GM19351 (cell line): Measurements from ENCODE around the gene AHDC1.
"Not testable (repeated sequence)": the region's sequence is repeated elsewhere in the genome, so short reads cannot be mapped to it uniquely, and the experiment has no call there.

Experiments used
- ATAC-seq: cut with Tn5 transposase; IDR thresholded peaks from one replicate; pipeline ENCODE4 v1.9.1; 2021; ENCODE audit warnings: mild to moderate bottlenecking, moderate library complexity; ENCODE audit not compliant: unreplicated experiment

Gene AHDC1

DNA sequence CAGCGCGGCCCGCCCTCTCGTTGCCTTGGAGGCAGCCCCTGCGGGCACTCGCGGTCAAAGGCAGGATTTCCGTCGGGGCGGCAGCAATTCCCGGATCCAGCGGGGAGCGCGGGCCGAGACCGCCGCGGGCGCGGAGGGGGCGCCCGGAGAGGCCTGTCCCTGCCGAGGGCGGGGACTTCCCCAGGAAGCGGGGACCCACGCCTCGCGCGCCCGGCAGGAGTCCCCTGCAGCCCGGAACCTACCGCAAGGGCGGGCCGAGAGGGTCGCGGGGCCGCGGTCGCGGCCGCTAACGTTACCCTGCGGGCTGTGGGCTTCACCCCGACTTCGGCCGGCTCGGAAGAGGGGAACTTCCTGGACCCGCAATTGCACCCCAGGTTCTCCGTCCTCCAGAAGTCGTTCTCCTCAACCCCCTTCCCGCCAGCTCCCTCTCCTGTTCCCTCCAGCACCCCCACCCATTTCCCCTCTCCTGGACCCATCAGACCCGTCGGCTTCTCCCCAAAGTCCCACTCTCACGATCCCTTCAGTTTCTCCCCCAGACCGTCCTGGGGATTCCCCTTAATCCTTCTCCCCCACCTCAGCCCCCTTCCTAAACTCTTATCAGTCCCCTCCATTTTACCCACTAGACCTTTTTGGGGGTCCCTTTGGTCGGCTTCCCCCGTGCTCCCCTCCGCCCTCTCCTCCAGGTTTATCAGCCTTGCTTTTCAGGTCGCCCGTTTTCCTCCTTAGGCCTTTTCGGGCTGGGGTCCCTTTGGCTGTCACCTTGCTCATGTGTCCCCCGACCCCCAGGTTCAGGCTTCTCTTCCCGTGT, 30.4 kb upstream of the AHDC1 start:
- ATAC-seq = no peak

DNA sequence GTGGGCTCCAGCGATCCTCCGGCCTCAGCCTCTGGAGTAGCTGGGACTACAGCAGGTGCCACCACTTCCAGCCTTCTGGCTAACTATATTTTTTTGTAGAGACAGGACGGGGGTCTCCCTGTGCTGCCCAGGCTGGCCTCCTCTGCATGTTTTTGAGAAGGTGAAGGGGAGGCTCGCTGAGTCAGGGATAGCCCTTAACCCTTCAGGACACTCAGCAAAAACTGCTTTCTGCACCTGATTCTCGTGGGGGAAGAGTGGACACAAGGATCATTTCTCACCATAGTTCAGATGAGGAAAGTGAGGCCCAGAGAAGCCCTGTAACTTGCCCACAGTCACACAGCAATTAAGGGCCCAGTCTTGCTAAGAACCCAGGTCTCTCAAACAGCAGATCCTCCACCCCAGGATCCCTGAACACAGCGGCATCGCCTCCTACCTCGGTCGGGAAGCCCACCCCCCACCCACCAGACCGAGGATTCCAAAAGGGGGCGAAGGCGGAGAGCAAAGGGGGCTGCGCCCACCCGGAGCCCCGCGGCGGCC, 29.8 kb upstream of the AHDC1 start:
- ATAC-seq = no peak

DNA sequence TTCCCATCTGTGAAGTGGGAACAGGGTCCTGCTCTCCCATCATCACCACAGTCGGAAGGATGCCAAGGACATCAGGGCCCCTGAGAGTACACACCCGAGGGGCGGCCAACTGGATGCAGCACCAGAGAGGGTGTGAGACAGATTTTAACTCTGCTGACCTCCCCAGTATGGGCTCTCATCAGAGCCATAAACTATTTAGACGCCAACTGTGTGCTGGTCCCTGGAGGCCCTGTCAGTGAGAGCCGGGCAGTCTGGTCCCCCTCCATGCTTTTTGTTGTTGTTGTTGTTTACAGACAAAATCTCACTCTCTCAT, 29.3 kb upstream of the AHDC1 start:
- ATAC-seq = no peak

DNA sequence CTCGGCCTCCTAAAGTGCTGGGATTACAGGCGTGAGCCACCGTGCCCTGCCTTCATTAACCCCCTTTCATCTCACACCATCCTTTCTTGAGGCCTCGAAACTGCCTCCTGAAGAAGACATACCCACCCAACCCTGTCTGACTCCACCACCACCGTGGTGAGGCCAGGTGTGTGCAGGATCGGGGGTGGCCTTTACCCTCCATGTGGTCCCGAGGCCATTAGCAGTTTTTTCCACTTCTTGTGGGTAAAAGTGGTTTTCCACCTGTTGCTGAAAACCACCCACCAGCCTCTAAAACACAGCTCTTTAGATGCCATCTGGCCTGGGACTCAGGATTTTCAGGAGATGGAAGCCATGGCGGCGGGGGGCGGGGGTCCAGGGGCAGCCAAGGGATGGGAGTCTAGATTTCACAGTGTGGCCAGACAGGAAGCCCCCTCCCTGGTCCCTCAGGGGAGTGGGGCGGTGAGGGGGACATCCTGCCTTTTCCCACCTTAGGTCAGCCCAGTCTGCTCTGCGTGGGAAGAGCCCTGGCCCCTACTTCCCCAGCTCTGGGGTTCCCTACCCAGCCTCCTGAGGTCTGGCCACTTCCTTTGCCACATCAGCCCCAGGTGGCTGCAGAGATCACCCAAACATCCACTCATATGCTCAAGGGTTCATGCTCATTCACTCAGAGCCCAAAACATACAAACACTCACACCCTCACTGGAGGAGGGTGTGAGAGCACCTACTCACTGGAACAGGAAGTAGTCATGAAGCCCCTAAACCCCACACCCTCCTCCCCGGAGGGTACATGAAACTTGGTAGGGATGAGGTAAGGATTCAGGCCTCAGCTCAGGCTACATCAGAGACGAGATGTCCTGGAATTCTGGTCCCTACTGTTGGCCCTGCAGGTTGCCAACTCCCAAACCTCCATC, 28.7 kb upstream of the AHDC1 start:
- peak; percentile 37 for ATAC-seq

DNA sequence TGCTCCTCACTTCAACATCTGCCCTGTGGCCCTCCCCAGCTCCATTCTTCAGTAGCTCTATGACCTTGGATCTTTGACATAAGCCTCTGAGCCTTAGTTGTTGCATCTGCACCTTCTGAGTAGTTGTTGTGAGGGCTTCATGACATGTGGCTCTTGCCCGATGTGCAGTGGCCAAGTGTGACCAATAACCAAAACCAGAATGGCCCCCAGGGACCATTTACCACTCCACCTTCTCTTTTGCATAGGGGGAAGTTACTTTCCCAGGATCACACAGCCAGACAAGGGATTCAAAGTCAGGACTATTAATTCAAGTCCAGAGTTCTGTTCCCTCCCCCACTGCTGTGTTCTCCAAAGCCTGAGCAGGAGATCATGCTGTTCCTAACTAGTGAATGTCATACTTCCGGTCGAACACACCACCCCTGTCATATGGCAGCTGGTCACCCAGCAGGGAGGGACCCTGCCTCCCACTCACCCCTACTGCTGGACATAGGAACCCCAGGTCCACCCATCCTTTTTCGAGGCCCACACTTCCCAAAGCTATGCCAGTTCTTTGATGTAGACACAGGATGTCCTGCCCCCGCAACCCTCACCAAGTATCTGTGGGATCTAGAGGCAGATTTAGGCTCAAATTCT, 27.0 kb upstream of the AHDC1 start:
- no peak for ATAC-seq

DNA sequence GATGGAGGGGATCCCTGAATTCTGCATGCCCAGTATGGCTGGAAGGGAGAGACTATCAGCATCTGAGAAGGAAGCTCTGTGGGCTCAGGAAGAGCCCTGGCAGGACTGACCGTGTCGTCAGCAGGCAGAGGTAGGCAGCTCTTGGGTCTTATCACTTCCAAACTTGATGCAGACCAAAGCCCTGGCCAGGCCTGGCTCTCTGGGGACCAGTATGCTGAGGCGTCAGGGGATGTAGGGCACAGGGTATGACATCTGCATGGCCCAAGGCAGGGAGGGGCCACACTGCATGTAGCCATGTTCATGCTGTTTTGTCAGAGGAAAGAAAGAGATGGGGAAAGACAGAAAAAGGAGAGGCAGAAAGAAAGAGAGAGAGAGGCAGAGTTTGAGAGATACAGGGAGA, 24.8 kb upstream of the AHDC1 start:
- ATAC-seq = no peak

DNA sequence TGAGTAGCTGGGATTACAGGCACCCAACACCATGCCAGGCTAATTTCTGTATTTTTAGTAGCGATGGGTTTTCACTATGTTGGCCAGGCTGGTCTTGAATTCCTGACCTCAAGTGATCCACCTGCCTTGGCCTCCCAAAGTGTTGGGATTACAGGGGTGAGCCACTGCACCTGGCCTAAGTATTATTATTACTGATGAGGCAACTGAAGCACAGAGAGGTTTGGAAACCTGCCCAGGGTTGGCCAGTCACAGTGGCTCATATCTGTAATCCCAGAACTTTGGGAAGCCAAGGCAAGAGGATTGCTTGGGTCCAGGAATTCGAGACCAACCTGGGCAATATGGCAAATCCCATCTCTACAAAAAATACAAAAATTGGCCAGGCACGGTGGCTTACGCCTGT, 23.8 kb upstream of the AHDC1 start:
- ATAC-seq = not testable (repeated sequence)

DNA sequence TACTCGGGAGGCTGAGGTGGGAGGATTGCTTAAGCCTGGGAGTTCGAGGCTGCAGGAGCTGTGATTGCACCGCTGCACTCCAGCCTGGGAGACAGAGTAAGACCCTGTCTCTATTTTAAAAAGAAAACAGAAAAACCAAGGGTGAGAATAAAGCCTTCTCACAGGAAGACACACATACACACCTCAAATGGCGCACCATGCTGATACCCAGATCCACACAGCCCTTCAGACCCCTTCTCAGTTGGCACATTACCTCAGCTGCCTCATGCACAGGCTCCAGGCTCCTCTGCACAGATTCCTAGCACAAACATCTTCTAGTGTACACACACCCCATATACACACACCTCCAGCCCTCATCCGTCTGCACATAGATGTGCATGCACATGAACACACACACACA, 23.1 kb upstream of the AHDC1 start:
- ATAC-seq = no peak

DNA sequence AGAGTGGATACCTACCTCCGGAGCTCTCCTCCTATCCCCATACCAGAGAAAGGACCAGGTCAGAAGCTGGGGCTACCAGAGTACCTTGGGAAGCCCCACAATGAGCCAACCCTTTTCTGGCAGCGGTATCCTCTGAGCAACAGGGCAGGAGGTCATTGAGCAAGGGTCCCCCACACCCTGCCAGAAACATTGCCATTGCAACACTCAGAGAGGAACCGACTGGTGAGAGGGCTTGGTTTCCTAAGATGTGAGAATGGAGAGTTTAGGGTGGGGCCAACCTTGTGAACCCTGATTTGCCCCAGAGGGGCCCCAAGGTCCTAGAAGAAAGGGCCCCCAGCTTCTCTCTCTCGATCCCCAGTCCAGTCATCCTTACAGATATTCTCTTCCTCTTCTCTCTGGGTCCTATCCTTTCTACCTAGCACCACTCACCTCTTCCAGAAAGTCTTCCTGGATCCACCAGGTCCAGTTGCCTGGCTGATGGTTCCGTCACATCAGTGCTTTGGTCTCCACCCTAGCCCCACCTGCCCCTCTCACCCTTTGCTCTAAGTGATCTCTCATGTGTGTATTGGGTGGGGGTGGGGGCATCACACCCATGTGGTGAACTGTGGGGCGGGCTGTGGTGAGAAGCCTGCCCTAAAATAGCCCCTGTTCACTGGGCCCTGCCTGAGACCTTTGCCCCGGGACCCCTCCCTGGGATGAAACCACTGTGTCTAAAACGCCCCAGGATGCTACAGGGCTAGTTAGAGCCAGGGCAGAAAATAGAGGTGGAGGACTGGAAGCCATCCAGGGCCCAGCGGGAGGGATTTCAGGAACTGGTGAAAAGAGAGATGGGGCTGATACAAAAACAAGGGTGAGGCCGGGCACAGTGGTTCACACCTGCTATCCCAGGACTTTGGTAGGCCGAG, 22.3 kb upstream of the AHDC1 start:
- no peak for ATAC-seq

DNA sequence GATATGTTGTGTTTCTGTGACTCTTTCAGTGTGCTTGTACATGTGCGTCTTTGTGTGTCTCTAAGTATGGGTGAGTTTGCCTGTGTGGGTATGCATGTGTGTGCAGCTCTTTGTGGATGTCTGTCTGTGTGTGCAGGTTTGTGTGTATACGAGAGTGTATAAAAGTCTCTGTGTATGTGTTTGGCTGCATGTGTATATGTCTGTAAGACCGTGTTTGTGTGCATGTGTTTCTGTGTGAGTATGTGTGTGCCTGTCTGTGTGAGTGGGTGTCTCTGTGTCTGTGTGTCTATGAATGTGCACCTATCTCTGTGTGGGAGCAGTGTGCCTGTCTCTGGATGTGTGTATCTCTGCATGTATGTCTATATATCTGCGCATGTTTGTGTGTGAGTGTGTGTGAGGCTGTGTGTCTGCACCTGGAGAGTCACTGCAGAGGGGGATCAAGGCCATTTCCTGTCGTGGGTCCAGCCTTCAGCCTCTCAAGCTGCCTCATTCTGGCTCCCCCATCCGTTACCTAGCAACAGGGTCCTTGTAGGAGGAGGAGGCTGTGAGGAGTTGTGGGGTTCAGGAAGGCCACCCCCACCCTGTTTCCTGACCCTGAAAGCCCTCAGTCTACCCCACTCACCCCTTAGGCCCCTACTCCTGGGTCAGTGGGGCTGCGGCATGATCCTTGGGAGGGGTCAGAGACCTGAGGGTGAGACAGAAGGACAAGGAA, 20.7 kb upstream of the AHDC1 start:
- ATAC-seq = no peak

DNA sequence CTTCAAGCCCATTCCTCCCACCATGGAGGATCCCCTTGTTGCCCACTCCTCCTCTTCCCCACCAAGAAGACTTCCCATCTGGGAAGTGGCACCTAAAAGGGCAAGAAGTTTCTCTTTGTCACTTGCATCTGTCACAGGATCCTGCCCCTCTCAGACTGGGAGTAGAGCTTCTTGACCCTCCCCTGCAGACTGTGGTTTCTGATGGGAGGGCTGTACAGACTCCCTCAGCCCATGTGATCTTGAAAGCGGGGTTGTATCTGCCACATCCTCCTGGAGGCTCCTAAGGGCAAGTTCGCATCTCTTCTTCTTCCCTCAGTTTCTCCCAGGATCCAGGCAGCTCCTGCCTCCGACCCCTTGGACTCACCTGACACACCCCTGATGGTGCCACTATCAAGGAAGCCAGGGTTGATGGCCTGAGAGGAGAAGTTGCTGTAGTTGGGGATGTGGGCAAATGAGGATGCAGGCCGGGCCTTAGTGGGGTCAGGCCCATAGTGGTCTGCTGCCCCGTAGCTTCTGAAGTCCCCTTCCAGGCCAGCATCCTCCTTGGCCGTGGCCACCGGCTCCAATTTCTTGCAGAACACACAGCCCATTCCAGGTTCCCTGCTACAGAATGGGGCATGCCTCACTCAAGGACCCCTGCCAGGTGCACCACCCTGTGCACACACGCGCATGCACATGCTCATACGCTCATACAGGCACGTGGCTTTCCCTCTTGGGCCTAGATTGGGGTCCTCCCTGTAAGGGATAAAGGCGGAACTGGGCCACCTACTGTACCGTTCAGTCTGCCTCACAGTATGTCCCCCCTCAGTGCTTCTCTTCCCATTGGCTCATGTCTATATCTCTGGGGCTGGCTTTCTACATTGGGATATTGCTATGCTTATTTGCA, 19.6 kb upstream of the AHDC1 start:
- ATAC-seq = no peak

DNA sequence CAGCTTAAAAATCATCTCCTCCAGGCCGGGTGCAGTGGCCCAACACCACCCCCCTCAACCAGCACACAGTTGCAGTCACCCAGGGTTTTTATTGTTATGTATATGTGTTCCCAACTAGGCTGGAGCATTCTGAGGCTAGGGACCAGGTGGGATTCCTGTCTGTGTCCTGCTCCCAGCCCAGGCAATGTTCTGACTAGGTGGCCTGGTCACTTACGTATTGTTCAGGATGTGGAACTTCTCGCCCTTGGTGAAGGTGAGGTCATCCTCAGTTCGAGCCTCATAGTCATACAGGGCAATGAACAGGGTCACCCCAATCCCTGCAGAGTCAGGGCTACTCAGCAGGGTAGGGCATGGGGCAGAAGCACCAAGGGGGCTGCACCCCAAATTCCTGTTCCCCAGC, 18.9 kb upstream of the AHDC1 start:
- ATAC-seq = no peak

DNA sequence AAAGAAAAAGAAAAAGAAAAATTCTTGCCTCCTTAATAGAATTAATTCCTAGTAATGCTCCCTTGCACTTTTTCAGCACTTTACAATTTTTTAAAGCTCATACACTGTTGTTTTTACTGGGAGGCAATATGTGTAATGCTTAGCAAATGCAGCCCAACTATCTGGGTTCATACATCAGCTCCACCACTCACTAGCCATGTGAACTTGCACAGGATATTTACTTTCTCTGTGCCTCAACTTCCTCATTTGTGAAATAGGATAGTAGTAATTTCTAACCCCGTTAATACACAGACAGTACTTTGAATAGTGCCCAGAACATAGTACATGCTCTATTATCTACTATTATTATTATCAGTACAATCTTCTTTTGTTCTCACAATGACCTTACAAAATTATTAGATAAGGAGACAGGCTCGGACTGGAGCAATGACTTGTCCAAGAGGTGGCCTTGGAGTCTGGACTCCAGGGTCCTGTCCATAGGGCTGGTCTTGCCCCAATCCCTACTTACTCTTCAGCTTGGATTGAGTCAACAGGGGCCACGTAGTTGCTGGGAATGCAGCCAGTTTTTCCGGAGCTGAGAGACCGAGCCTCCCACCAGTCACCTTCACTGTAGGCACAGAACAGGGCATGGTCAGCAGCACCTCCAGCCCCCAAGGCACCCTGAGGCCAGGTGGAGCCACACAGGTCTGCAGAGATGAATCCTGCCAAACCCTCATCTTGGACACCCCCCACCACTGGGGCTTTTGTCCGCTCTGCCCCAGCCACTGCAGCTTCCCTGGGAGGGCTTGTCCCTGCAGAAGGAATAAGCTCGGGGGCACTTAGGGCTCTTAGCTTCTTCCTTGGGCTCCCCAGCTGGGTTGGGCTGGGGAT, 17.3 kb upstream of the AHDC1 start:
- ATAC-seq = no peak

DNA sequence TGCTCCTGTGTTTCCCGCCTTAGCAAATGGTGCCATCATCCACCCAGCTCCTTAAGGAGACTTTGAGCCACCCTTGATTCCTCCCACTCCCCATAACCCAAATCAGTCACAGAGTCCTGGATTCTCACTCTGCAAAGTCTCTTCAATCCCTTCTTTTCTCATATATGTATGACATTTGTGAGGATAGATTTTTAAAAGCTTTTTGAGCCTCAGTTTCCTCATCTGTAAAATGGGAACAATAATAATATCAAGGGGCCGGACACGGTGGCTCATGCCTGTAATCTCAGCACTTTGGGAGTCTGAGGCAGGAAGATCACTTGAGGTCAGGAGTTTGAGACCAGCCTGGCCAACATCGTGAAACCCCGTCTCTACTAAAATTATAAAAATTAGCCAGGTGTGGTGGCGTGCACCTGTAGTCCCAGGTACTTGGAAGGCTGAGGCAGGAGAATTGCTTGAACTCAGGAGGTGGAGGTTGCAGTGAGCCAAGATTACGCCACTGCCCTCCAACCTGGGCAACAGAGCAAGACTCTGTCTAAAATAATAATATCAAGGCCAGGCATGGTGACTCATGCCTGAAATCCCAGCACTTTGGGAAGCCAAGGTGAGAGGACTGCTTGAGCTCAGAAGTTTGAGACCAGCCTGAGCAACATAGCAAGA, 16.0 kb upstream of the AHDC1 start:
- ATAC-seq = not testable (repeated sequence)

DNA sequence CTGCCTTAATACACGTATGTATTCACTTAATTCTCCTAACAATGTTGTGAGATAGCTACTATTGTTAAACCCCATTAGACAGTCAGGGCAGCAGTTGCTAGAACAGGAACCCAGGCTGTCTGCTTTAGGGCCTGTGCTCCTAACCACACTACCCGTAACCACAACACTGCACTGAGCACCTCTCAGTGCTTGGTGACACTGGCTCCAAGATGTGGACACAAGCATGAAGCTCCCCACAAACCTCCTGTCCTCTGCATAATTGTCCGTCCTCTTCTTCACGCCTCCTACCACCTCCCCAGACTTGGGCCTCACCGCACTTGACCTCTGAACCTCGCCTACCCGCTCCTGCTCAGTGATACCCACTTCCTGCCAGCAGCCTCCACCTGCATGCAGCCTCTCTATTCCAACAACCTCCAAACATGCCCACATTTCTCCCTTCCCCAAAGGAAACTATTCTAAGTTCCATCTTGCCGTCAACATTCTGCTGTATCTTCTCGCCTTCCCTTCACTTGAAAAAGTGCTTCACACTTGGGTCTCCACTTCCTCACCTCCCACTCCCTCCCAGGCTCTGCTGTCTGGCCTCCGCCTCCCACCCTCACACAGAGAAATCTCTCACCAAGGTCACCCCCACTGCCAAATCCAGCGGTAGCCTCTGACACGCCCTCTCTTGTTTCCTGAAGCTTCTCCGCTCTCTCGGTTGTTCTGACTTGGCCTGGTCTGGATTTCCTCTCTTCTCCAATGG, 14.6 kb upstream of the AHDC1 start:
- ATAC-seq = no peak

DNA sequence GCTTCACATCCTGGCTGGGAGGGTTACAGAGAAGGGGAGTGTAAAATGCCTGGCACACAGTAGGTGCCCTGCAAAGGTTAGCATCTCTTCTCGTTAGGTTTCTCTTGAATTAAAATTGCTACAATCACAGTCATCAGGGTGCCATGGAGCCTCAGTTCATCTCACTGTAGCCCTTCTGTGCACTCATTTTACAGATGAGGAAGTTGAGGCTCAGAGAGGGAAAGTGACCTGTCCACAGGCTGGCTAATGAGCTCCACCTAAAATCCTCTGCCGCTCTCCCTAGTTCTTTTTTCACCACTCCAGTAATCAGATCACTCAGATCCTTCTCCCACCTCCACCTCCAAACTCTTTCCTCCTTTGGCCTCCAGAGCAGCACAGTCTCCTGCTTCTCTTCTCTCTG, 13.5 kb upstream of the AHDC1 start:
- no peak for ATAC-seq

DNA sequence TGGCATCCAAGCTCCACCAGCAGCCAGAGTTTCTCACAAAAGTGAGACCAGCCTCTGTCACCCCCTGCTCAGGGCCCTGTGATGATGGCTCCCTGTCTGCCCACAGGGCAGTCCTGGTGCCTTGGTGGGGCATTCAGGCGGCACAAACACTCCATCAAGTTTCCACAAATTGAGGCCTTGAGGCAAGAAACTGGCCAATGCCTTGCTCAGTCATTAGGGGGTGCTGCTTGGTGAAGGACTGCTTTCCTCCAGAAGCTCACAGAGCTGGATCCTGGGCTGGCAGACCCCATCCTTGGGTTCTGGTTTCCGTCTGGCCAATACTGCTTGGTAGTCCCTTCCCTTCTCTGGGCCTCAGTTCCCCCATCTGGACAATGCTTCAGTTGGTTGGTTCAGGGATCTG, 12.5 kb upstream of the AHDC1 start:
- no peak for ATAC-seq
